H1 (cell line): Measurements from ENCODE around the gene MRFAP1. TPM values are rescaled to one million over a fixed set of nuclear protein-coding genes. Genes with fewer than 3 reads are reported as not detected.

Experiments
- CTCF ChIA-PET: fragments of 300-600 bp; sonication (Branson Sonifier 250); formaldehyde crosslinking; loops from one replicate; lab custom pipeline; 2021; ENCODE audit not compliant: partially characterized antibody; lab: Charles Lee
- POLR2A ChIA-PET: fragments of 300-600 bp; sonication (Branson Sonifier 250); formaldehyde crosslinking; loops from one replicate; lab custom pipeline; 2021; ENCODE audit warnings: inconsistent platforms; ENCODE audit not compliant: partially characterized antibody; lab: Charles Lee
- DNase-seq, 2 experiments: peaks; one replicate each; pipeline versions ENCODE4 v3.0.0 to v3.0.0-alpha.2; 2010 to 2022; ENCODE audit warnings: low spot score in 2 of 2, low read depth in 1 of 2, mixed read lengths in 1 of 2
- FAIRE-seq: peaks from 2 replicates; lab custom pipeline; 2011; peaks lifted over from hg19 to GRCh38; lab: Jason Lieb, UNC
- H2AFZ ChIP-seq: 2 replicates; pipeline ENCODE4 v1.8.1; 2012; ENCODE audit warnings: low read length, inconsistent platforms
- H2AK5ac ChIP-seq: 2 replicates; pipeline ENCODE4 v1.6.1; 2013; ENCODE audit warnings: low read depth, low read length
- H2BK120ac ChIP-seq: replicated peaks from 2 replicates; pipeline ENCODE3; 2013; ENCODE audit warnings: low read depth, low read length, inconsistent platforms
- H2BK12ac ChIP-seq: 2 replicates; pipeline ENCODE4 v1.6.1; 2013; ENCODE audit warnings: low read depth, low read length
- H2BK15ac ChIP-seq: 2 replicates; pipeline ENCODE4 v1.6.1; 2013; ENCODE audit warnings: low read length
- H2BK20ac ChIP-seq: 2 replicates; pipeline ENCODE4 v1.6.1; 2013; ENCODE audit warnings: low read length
- H2BK5ac ChIP-seq: 2 replicates; pipeline ENCODE4 v1.6.1; 2013; ENCODE audit warnings: low read depth, low read length
- H3K14ac ChIP-seq: 2 replicates; pipeline ENCODE4 v1.6.1; 2013; ENCODE audit warnings: inconsistent platforms; ENCODE audit not compliant: insufficient read length
- H3K18ac ChIP-seq: 2 replicates; pipeline ENCODE4 v1.6.1; 2013; ENCODE audit warnings: low read length; ENCODE audit errors: extremely low read depth
- H3K23ac ChIP-seq: 2 replicates; pipeline ENCODE4 v1.6.1; 2013; ENCODE audit warnings: inconsistent platforms; ENCODE audit not compliant: insufficient read length
- H3K23me2 ChIP-seq: 2 replicates; pipeline ENCODE4 v1.6.1; 2013; ENCODE audit warnings: low read depth, low read length
- H3K27ac ChIP-seq: 2 replicates; pipeline ENCODE4 v1.6.1; 2011; ENCODE audit warnings: low read depth, low read length, inconsistent platforms
- H3K27me3 ChIP-seq, 4 experiments: replicated peaks in 1 of 4; 1 replicate in 1 of 4; 2 replicates in 3 of 4; pipeline versions ENCODE4 v1.6.1 to v1.8.1; 2011 to 2013; ENCODE audit warnings: low read length in 3 of 4, mild to moderate bottlenecking in 3 of 4, inconsistent platforms in 2 of 4, mixed read lengths in 2 of 4, moderate library complexity in 1 of 4; ENCODE audit not compliant: control insufficient read depth in 3 of 4, insufficient read depth in 3 of 4; ENCODE audit errors: extremely low read depth in 1 of 4
- H3K36me3 ChIP-seq, 4 experiments: 2 replicates each; pipeline versions ENCODE4 v1.6.1 to v1.8.1; 2011 to 2013; ENCODE audit warnings: mild to moderate bottlenecking in 4 of 4, low read length in 3 of 4, moderate library complexity in 2 of 4, control low read depth in 1 of 4, inconsistent platforms in 1 of 4; ENCODE audit not compliant: insufficient read depth in 4 of 4, control insufficient read depth in 2 of 4
- H3K4ac ChIP-seq: replicated peaks from 2 replicates; pipeline ENCODE3; 2013; ENCODE audit warnings: low read length, low read depth, mixed read lengths, inconsistent platforms; ENCODE audit not compliant: insufficient read length
- H3K4me1 ChIP-seq, 4 experiments: replicated peaks in 1 of 4; 1 replicate in 1 of 4; 2 replicates in 3 of 4; pipeline versions ENCODE4 v1.6.1 to v1.8.1; 2011 to 2013; ENCODE audit warnings: low read length in 3 of 4, inconsistent platforms in 2 of 4, mixed read lengths in 1 of 4; ENCODE audit not compliant: insufficient read depth in 4 of 4, control insufficient read depth in 3 of 4
- H3K4me2 ChIP-seq, 2 experiments: 2 replicates each; pipeline versions ENCODE4 v1.6.1 to v1.8.1; 2011 to 2013; ENCODE audit warnings: low read depth in 2 of 2, low read length in 2 of 2, control low read depth in 1 of 2, inconsistent platforms in 1 of 2, mild to moderate bottlenecking in 1 of 2; ENCODE audit not compliant: insufficient read depth in 1 of 2
- H3K4me3 ChIP-seq, 4 experiments: fragments of 200-600, 300-600 bp in 1 of 4; sonication (generic), shearing (Covaris generic), sonication (Bioruptor Twin) in 1 of 4; 2 replicates each; pipeline versions ENCODE4 v1.5.1 to v1.8.1; 2011 to 2016; ENCODE audit warnings: low read length in 4 of 4, low read depth in 3 of 4, control low read depth in 2 of 4, inconsistent platforms in 2 of 4, mild to moderate bottlenecking in 2 of 4, mixed read lengths in 1 of 4, moderate library complexity in 1 of 4; ENCODE audit not compliant: insufficient read depth in 2 of 4; ENCODE audit errors: extremely low read depth in 1 of 4
- H3K56ac ChIP-seq: replicated peaks from 2 replicates; pipeline ENCODE3; 2013; ENCODE audit warnings: low read depth, mild to moderate bottlenecking, mixed read lengths, low read length, inconsistent platforms; ENCODE audit not compliant: insufficient read length
- H3K79me1 ChIP-seq: 2 replicates; pipeline ENCODE4 v1.6.1; 2013; ENCODE audit warnings: low read depth, low read length, control low read depth
- H3K79me2 ChIP-seq, 2 experiments: 2 replicates each; pipeline versions ENCODE4 v1.6.1 to v1.8.1; 2012 to 2013; ENCODE audit warnings: low read length in 2 of 2, mild to moderate bottlenecking in 2 of 2, inconsistent platforms in 1 of 2; ENCODE audit not compliant: insufficient read depth in 2 of 2, control insufficient read depth in 1 of 2
- H3K9ac ChIP-seq, 4 experiments: replicated peaks in 1 of 4; 1 replicate in 1 of 4; 2 replicates in 3 of 4; pipeline versions ENCODE4 v1.6.1 to v1.8.1; 2011 to 2013; ENCODE audit warnings: low read depth in 3 of 4, low read length in 3 of 4, control low read depth in 2 of 4, mild to moderate bottlenecking in 2 of 4, moderate library complexity in 2 of 4, inconsistent platforms in 1 of 4; ENCODE audit errors: extremely low read depth in 1 of 4
- H3K9me3 ChIP-seq, 2 experiments: 2 replicates each; pipeline versions ENCODE4 v1.6.1 to v1.8.1; 2012 to 2013; ENCODE audit warnings: mild to moderate bottlenecking in 2 of 2, moderate library complexity in 2 of 2, control low read depth in 1 of 2, inconsistent platforms in 1 of 2, low read depth in 1 of 2, low read length in 1 of 2, mixed read lengths in 1 of 2; ENCODE audit not compliant: insufficient read depth in 2 of 2
- H4K20me1 ChIP-seq, 2 experiments: replicated peaks in 1 of 2; 2 replicates each; pipeline versions ENCODE3 to v1.8.1; 2011 to 2013; ENCODE audit warnings: inconsistent platforms in 2 of 2, low read length in 2 of 2, mild to moderate bottlenecking in 1 of 2; ENCODE audit not compliant: insufficient read depth in 2 of 2, control insufficient read depth in 1 of 2
- H4K5ac ChIP-seq: 2 replicates; pipeline ENCODE4 v1.6.1; 2013; ENCODE audit warnings: low read length, low read depth, mixed read lengths, inconsistent platforms; ENCODE audit not compliant: insufficient read length
- H4K8ac ChIP-seq: 2 replicates; pipeline ENCODE4 v1.8.0; 2013; ENCODE audit warnings: mild to moderate bottlenecking, moderate library complexity, low read length, inconsistent platforms; ENCODE audit not compliant: insufficient read depth; ENCODE audit errors: extremely low read depth
- H4K91ac ChIP-seq: replicated peaks from 2 replicates; pipeline ENCODE3; 2013; ENCODE audit warnings: low read length, mixed read lengths, inconsistent platforms; ENCODE audit not compliant: insufficient read length
- RAD21 ChIP-seq, 2 experiments: IDR thresholded peaks in 1 of 2; conservative IDR thresholded peaks in 1 of 2; 2 replicates each; pipeline ENCODE4 v1.6.1; 2011; ENCODE audit warnings: low read depth in 2 of 2, low read length in 2 of 2, improper control_type of control experiment in 1 of 2, inconsistent platforms in 1 of 2, mild to moderate bottlenecking in 1 of 2, moderate library complexity in 1 of 2
- WGBS, 2 experiments: shearing (Covaris generic) in 1 of 2; methylation state at CpG; one replicate each; pipeline versions ENCODE4 v1.1.6 to v1.1.7; 2013 to 2015; ENCODE audit warnings: low lambda C conversion rate in 2 of 2, mixed read lengths in 2 of 2, inconsistent platforms in 1 of 2, low coverage in 1 of 2, missing lambda C conversion rate in 1 of 2; ENCODE audit not compliant: insufficient replicate concordance in 2 of 2, insufficient coverage in 1 of 2, insufficient read length in 1 of 2; ENCODE audit errors: extremely low coverage in 1 of 2, missing lambda C conversion rate in 1 of 2; 5-methylcytosine and 5-hydroxymethylcytosine counted together
- polyA plus RNA-seq, 7 experiments: library from polyadenylated mRNA; depleted of rRNA in 3 of 7; stranded (reverse) in 5 of 7; unstranded in 2 of 7; fragments of >200 nt in 5 of 7; fragments of 200-250 nt in 2 of 7; gene quantifications; 1 replicate in 5 of 7; 2 replicates in 1 of 7; 4 replicates in 1 of 7; pipeline versions ENCODE4 v1.2.1 to v1.2.3, GENCODE V29; 2011 to 2013; ENCODE audit warnings: missing spikeins in 2 of 7, mixed read lengths in 2 of 7
- total RNA-seq: library from RNA; stranded (reverse); fragmentation: NEBNext Ultra II Directional; extraction: Animal tissue kit (Norgen Biotek cat#: 25700); gene quantifications from 2 replicates; pipeline ENCODE4 v1.2.1, GENCODE V29; 2021
- TF ChIP-seq, protein P1 (sequence below): IDR thresholded peaks from 2 replicates; pipeline ENCODE4 v1.6.1; 2012; ENCODE audit warnings: inconsistent platforms

MRFAP1 gene
- total and polyA plus RNA-seq, 2 of the 8 experiments (the other 6 are each of a cell fraction or from before 2014, with no cell fraction given): 108 to 307 TPM

DNA sequence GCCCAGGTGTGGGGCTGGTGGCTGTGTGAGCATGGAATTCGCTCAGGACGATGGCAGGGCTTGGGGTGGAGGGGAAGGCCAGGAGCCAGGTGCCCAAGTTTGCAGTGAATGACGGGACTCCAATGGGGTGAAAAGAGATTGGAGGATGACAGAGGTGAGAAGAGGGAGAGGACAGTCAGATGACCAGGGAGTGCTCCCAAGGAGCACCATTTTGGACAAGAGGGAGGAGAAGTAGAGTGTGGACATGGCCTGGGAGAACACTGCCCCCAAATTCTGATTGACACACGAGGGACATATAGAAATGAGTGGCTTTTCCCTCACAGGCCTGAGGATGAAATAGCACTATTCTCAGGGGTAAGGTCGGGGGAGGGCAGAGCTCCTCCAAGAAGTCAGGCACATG, 6.7 kb downstream of the MRFAP1 start:
- no peak overlapping the region for H3K4ac ChIP-seq
- peaks cover 6% of the 10 kb centered on the region; the same call in 1 of the 2 replicates for H3K79me1 ChIP-seq
- H3K9ac ChIP-seq: no peak overlapping the region
- no peaks in the 10 kb centered on the region for H3K23me2 ChIP-seq
- H3K14ac ChIP-seq: no peak overlapping the region
- FAIRE-seq (no peak), DNase-seq (no peak)
- H3K4me3 ChIP-seq: no peak overlapping the region
- 78% methylated on average over 5 of the region's 5 CpGs; no CpG with 5 or more reads in 1 of the 2 experiments for whole genome bisulfite sequencing, 2 experiments
- H3K4me2 ChIP-seq: no peak overlapping the region
- no peak overlapping the region for H3K18ac ChIP-seq
- POLR2A ChIA-PET: interaction anchor here (0.6 to 1.3 kb wide), 2 partner anchors 26 to 53 kb away, joined by 3 to 4 read pairs; a partner anchor contains a TSS
- H4K20me1 ChIP-seq: peaks cover 0 to 2% of the 10 kb centered on the region in 2 experiments
- H4K91ac ChIP-seq: no peak overlapping the region
- H3K79me2 ChIP-seq: peaks cover 0 to 14% of the 10 kb centered on the region in 2 experiments; a peak in 3 of 4 replicates
- H2AFZ ChIP-seq: no peak overlapping the region
- no peak overlapping the region for H2BK20ac ChIP-seq
- CTCF ChIA-PET: interaction anchor here (0.7 to 1.2 kb wide), 4 partner anchors 33 to 409 kb away, joined by 3 to 4 read pairs (median 3); no protein-coding TSS in a partner anchor
- no peak overlapping the region for H3K56ac ChIP-seq
- peaks cover 0 to 2% (median 0%) of the 10 kb centered on the region in 4 experiments; a peak in 2 of 7 replicates for H3K4me1 ChIP-seq
- no peak overlapping the region for H3K23ac ChIP-seq
- no peak overlapping the region for H2AK5ac ChIP-seq
- H2BK12ac ChIP-seq: no peak overlapping the region
- no peaks in the 10 kb centered on the region for H3K27me3 ChIP-seq
- no peak overlapping the region for H2BK15ac ChIP-seq
- H2BK5ac ChIP-seq: no peak overlapping the region
- H3K36me3 ChIP-seq: peaks cover 0 to 15% (median 8%) of the 10 kb centered on the region in 4 experiments; a peak in 4 of 8 replicates
- no peak overlapping the region for H4K8ac ChIP-seq
- peaks cover 0 to 2% of the 10 kb centered on the region in 2 experiments; a peak in 1 of 4 replicates for H3K9me3 ChIP-seq
- H2BK120ac ChIP-seq: no peak overlapping the region
- TF ChIP-seq RAD21 (IDR thresholded peaks at IDR 0.05 in 1 of 2, conservative IDR thresholded peaks at IDR 0.05 in 1 of 2; ENCODE audit: low read depth in 2 of 2, low read length in 2 of 2): no peak
- TF ChIP-seq, protein P1, sequence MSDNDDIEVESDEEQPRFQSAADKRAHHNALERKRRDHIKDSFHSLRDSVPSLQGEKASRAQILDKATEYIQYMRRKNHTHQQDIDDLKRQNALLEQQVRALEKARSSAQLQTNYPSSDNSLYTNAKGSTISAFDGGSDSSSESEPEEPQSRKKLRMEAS: no peak
- TF ChIP-seq, all 59 proteins: peak for 0
- Histone ChIP-seq H4K5ac (no peak overlapping the region), H3K27ac (no peak overlapping the region)
